GM12872 (cell line): ENCODE results near the gene SLC38A1.

Experiments used
- TF ChIP-seq, protein P1 (sequence below): IDR thresholded peaks from 3 replicates; pipeline ENCODE4 v1.5.1; 2011; ENCODE audit warnings: low read depth, mild to moderate bottlenecking, low read length, moderate library complexity; ENCODE audit not compliant: insufficient read depth

The SLC38A1 gene

DNA sequence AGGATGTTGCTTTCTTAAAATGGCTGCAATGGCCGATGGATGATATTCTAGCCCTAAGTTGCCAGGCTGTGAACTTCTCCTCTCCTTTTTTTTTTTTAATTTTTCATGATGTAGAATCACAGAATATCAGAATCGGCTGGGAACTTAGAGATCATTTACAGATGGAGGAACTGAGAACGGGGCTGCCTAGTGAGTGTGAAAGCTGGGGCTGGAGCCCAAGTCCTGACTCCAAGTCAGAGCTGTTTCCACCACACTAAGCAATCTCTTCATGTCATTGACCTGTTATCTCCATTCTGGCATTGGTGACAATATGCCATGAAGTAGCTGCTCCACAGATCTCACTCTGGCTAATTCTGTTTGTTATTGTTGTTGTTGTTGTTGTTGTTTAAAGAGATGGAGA is 121.7 kb downstream of the SLC38A1 start:
- TF ChIP-seq, protein P1, sequence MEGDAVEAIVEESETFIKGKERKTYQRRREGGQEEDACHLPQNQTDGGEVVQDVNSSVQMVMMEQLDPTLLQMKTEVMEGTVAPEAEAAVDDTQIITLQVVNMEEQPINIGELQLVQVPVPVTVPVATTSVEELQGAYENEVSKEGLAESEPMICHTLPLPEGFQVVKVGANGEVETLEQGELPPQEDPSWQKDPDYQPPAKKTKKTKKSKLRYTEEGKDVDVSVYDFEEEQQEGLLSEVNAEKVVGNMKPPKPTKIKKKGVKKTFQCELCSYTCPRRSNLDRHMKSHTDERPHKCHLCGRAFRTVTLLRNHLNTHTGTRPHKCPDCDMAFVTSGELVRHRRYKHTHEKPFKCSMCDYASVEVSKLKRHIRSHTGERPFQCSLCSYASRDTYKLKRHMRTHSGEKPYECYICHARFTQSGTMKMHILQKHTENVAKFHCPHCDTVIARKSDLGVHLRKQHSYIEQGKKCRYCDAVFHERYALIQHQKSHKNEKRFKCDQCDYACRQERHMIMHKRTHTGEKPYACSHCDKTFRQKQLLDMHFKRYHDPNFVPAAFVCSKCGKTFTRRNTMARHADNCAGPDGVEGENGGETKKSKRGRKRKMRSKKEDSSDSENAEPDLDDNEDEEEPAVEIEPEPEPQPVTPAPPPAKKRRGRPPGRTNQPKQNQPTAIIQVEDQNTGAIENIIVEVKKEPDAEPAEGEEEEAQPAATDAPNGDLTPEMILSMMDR, result no peak

DNA sequence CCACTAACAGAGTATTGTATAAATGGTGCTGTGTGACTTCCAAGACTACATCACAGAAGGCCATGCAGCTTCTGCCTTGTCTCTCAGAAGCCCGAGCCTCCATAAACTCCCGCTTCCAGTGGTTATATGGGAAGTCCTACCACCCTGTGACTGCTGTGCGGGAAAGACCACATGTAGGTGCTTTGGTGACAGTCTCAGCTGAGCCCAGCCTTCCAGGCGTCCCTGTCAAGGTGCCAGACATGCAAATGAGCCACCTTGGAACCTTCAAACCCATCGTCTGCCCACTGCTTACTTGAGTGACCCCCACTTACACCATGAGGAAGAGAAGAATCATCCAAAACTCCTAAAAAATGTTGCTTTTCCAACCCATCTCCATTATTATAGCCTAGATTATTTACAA is 123.0 kb downstream of the SLC38A1 start:
- TF ChIP-seq, protein P1, result no peak

DNA sequence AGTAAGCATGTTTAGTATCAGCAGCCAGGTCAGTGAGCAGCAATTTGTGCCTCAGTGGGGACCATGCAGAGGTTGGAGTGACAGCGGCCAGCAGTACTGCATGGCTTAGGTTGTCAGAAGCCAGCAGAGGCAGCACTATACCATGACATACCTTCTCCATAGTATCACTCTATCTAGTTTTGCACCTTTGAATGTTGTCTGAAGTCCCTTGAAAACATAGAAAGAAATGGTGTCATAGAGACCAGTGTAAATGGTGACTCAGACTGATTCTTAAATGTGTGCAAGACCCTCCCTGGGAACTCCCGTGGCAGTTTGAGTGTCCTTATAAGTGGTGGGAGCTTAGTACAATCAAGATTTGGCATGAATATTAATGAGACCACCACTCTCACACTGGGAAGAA is 124.4 kb downstream of the SLC38A1 start:
- TF ChIP-seq, protein P1, result no peak

DNA sequence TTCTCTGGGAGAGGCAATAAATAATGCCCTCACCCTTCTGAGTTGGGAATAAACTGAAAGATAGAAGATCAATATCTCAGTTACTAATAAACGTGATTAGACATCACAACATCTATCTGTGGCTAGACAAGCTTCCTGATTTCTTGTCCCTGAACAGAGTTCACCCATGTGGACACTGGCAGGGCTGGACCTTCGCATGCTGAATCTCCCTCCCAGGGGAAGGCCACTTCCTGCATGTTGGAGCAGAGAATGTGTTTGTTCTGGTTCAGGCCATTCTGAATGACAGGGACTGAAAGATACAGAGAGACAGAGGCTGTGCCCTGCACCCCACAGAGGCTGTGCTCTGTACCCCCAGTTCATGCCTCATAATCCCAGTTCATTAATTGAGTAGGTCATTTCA is 132.6 kb downstream of the SLC38A1 start:
- TF ChIP-seq, protein P1, result no peak

DNA sequence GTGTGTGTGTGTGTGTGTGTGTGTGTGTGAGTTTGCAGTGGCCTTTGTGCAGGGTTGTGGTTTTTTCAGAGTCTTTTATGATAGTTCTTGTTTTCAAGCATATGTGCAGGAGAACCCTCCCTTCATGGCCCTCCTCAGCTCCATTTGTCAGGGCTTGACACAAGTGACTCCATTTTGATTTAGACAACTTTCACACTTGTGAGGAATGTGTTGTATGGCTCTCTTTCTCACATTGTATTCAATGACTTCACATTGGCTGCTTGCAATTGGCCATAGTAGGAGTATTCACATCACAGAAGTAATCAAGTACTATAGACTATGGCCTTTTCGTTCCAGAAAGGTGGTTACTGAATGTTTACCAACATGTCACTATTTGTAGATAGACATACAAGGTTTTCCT is 133.1 kb downstream of the SLC38A1 start:
- TF ChIP-seq, protein P1, result no peak

DNA sequence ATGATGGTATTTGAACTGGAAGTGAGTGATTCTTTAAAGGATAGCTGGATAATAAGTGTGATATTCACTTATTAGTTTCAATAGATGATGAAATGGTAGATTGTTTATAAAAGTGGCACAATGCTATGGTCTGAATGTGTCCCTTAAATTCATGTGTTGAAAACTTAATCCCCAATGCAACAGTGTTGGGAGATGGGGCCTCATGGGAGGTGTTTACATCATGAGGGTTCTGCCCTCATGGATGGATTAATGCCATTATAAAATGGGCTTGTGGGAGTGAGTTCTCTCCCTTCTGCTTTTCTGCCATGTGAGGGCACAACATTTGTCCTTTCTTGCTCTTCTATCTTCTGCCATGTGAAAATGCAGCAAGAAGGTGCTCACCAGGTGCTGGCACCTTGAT is 134.0 kb downstream of the SLC38A1 start:
- TF ChIP-seq, protein P1, result no peak

DNA sequence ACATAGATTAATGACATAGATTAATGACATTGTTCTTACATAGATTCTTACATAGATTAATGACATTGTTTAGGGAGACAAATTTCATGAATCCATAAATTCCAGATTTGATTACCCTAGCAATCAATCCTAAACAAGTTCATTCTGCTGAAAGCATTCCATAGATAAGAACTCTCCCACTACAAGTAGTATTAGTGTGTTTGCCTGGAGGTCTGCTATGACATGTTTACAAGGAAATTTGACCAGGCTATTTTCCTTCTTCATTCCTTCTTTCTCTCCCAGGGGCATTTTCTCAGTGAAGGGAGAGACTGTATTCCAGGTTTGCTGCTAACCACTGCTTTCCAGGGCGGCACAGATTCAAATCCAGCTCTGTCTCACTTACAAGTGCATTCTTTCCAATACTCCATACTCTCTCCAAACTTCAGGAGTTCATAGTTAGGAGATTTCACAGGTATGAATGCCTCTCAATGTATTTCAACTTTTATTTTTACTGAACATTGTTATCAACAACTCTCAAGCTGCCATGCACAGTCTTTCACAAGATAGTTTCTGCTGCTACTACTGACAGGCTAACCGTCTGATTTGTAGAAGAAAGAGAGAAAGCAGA is 134.5 kb downstream of the SLC38A1 start:
- TF ChIP-seq, protein P1, result no peak
